Smooth muscle cell (in vitro differentiated cells): Measurements from ENCODE around the gene KRT15. TPM values are rescaled to one million over a fixed set of nuclear protein-coding genes. Genes with fewer than 3 reads are reported as not detected.

ENCODE experiments used
- DNase-seq: peaks from one replicate; lab custom pipeline; 2025; ENCODE audit not compliant: unreplicated experiment; lab: John Stamatoyannopoulos, UW
- H2AFZ ChIP-seq: fragments of 200-600 bp; sonication (generic); 2 replicates; pipeline ENCODE4 v1.6.0; 2016; ENCODE audit warnings: antibody characterized with exemption, low read depth, mild to moderate bottlenecking
- H3F3A ChIP-seq: fragments of 200-600 bp; sonication (generic); 2 replicates; pipeline ENCODE4 v1.6.0; 2017; ENCODE audit warnings: antibody characterized with exemption, low read depth
- H3K27ac ChIP-seq: fragments of 200-600 bp; sonication (generic); 2 replicates; pipeline ENCODE4 v1.5.1; 2016; ENCODE audit warnings: low read depth, mild to moderate bottlenecking
- H3K27me3 ChIP-seq: fragments of 200-600 bp; sonication (generic); 2 replicates; pipeline ENCODE4 v1.6.1; 2016; ENCODE audit warnings: low read depth, mild to moderate bottlenecking
- H3K36me3 ChIP-seq: fragments of 200-600 bp; sonication (generic); 2 replicates; pipeline ENCODE4 v1.5.1; 2016; ENCODE audit warnings: low read depth
- H3K4me1 ChIP-seq: fragments of 200-600 bp; sonication (generic); 2 replicates; pipeline ENCODE4 v1.5.1; 2016; ENCODE audit warnings: low read depth
- H3K4me2 ChIP-seq: fragments of 200-600 bp; sonication (generic); 2 replicates; pipeline ENCODE4 v1.6.0; 2016; ENCODE audit warnings: mild to moderate bottlenecking
- H3K4me3 ChIP-seq: fragments of 200-600 bp; sonication (generic); 2 replicates; pipeline ENCODE4 v1.5.1; 2016; ENCODE audit warnings: mild to moderate bottlenecking
- H3K79me2 ChIP-seq: fragments of 200-600 bp; sonication (generic); 2 replicates; pipeline ENCODE4 v1.6.0; 2016; ENCODE audit warnings: low read depth, mild to moderate bottlenecking
- H3K9ac ChIP-seq: fragments of 200-600 bp; sonication (generic); 2 replicates; pipeline ENCODE4 v1.6.0; 2016; ENCODE audit warnings: low read depth
- H3K9me3 ChIP-seq: fragments of 200-600 bp; sonication (generic); replicated peaks from 2 replicates; pipeline ENCODE4 v1.5.1; 2016; ENCODE audit warnings: low read depth
- H4K20me1 ChIP-seq: fragments of 200-600 bp; sonication (generic); 2 replicates; pipeline ENCODE4 v1.6.0; 2016; ENCODE audit warnings: low read depth
- WGBS: methylation state at CpG from one replicate; pipeline ENCODE4 v1.1.7; 2016; ENCODE audit warnings: low lambda C conversion rate; 5-methylcytosine and 5-hydroxymethylcytosine counted together
- polyA plus RNA-seq: library from polyadenylated mRNA; unstranded; fragments of >200 nt; fragmentation: Nextera tagmentation; extraction: Ambion mirVana; gene quantifications from 2 replicates; pipeline ENCODE4 v1.2.1, GENCODE V29; 2016
- total RNA-seq: library from RNA; depleted of rRNA; stranded (reverse); fragments of >200 nt; gene quantifications from 2 replicates; pipeline ENCODE4 v1.2.3, GENCODE V29; 2014
- TF ChIP-seq, protein P1 (sequence below): fragments of 200-600 bp; sonication (generic); IDR thresholded peaks from 2 replicates; pipeline ENCODE4 v1.5.1; 2017; ENCODE audit warnings: borderline replicate concordance, mild to moderate bottlenecking, antibody characterized with exemption; ENCODE audit not compliant: insufficient read depth, poor library complexity, severe bottlenecking

The KRT15 gene
- total and polyA plus RNA-seq, 2 experiments from 2014 or later, result 0.93 to 1.7 TPM

DNA sequence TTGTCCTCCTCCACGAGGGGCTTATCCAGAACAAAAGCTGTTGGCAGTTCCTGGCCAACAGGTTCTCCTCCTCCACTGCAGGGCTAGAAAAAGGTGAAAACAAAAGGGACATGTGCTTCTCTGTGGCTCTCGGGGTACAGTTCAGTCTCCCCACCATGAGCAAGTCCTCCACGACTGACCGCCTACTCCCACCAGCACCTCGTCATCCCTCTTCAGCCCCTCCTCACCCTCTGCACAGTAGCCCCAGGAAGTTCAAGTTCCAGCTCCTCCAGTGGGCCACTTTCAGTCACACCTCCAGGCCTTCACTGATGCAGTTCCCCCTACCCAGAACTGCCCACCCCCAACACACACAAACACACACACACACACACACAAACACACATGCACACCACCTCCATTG, 33.8 kb upstream of the KRT15 start:
- Histone ChIP-seq H3K36me3 (no peaks in the 10 kb centered on the region), H2AFZ (no peak overlapping the region), H3K27ac (no peak overlapping the region), H3K4me2 (no peak overlapping the region), H3K4me1 (peaks cover 12% of the 10 kb centered on the region), H3K9me3 (no peaks in the 10 kb centered on the region), H3K4me3 (no peak overlapping the region), H3F3A (peaks cover 20% of the 10 kb centered on the region), H3K27me3 (no peaks in the 10 kb centered on the region), H4K20me1 (no peaks in the 10 kb centered on the region), H3K79me2 (no peaks in the 10 kb centered on the region), H3K9ac (no peak overlapping the region)
- TF ChIP-seq, protein P1, sequence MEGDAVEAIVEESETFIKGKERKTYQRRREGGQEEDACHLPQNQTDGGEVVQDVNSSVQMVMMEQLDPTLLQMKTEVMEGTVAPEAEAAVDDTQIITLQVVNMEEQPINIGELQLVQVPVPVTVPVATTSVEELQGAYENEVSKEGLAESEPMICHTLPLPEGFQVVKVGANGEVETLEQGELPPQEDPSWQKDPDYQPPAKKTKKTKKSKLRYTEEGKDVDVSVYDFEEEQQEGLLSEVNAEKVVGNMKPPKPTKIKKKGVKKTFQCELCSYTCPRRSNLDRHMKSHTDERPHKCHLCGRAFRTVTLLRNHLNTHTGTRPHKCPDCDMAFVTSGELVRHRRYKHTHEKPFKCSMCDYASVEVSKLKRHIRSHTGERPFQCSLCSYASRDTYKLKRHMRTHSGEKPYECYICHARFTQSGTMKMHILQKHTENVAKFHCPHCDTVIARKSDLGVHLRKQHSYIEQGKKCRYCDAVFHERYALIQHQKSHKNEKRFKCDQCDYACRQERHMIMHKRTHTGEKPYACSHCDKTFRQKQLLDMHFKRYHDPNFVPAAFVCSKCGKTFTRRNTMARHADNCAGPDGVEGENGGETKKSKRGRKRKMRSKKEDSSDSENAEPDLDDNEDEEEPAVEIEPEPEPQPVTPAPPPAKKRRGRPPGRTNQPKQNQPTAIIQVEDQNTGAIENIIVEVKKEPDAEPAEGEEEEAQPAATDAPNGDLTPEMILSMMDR, result no peak
- 97% methylated on average over 5 of the region's 5 CpGs for WGBS
- no peak for DNase-seq

DNA sequence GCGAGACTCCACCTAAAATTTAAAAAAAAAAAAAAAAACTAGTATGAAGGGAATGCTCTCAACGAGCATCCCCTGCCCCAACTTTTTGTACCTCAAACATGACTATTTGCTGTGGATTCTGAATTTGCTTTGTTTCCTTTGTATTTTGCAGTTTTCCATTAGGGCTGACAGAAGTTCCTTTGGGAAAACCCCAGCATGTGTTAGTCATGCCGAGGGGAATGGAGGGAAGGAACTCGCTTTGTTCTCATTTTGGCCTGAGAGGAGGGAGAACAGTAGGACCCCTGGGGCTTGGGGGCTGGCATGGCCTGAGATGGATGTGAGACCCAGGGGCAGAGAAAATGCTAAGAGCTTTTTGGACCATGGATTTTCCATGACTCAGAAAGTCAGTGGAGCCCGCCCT, 32.7 kb upstream of the KRT15 start:
- H3K4me3 ChIP-seq, result no peak overlapping the region
- H4K20me1 ChIP-seq, result no peaks in the 10 kb centered on the region
- TF ChIP-seq, protein P1, result no peak
- H3F3A ChIP-seq, result peaks cover 24% of the 10 kb centered on the region
- no peak overlapping the region for H3K9ac ChIP-seq
- WGBS, result 59% methylated on average over 5 of the region's 5 CpGs
- H2AFZ ChIP-seq, result no peak overlapping the region
- H3K4me2 ChIP-seq, result no peak overlapping the region
- no peaks in the 10 kb centered on the region for H3K9me3 ChIP-seq
- H3K27me3 ChIP-seq, result no peaks in the 10 kb centered on the region
- no peaks in the 10 kb centered on the region for H3K36me3 ChIP-seq
- peaks cover 12% of the 10 kb centered on the region for H3K4me1 ChIP-seq
- H3K79me2 ChIP-seq, result no peaks in the 10 kb centered on the region
- H3K27ac ChIP-seq, result no peak overlapping the region
- DNase-seq, result no peak

DNA sequence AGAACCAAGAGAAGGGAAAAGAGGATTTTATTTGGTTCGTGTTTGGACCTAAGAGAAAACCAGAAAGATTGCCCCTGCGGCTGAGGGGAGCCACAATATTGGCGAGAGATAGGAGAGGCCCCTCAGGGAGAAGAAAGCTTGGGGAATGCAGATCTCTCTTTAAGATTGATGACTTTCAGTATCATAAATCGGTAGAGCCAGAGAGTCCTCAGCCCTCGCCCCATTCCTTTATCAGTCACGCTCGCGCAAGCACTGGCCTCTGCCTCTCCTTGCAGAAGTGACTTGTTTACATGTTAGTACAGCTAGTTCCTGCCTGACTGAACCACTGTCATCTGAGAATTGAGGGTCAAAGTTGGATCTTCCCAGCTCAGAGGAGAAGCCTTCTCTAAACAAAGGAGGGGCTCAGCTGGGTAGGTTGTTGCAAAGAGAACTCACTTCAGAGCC, 30.9 kb upstream of the KRT15 start:
- Histone ChIP-seq H3K9me3 (no peaks in the 10 kb centered on the region), H3K27me3 (no peaks in the 10 kb centered on the region), H3K27ac (peak overlapping the region; percentile 83), H3K36me3 (no peaks in the 10 kb centered on the region), H3F3A (peaks cover 24% of the 10 kb centered on the region), H3K4me2 (peak overlapping the region; percentile 20), H3K9ac (no peak overlapping the region), H2AFZ (peak overlapping the region; percentile 44), H3K4me3 (no peak overlapping the region), H3K79me2 (no peaks in the 10 kb centered on the region), H4K20me1 (no peaks in the 10 kb centered on the region), H3K4me1 (peaks cover 14% of the 10 kb centered on the region)
- 31% methylated on average over 8 of the region's 8 CpGs for WGBS
- DNase-seq, result no peak
- TF ChIP-seq, protein P1, result no peak

DNA sequence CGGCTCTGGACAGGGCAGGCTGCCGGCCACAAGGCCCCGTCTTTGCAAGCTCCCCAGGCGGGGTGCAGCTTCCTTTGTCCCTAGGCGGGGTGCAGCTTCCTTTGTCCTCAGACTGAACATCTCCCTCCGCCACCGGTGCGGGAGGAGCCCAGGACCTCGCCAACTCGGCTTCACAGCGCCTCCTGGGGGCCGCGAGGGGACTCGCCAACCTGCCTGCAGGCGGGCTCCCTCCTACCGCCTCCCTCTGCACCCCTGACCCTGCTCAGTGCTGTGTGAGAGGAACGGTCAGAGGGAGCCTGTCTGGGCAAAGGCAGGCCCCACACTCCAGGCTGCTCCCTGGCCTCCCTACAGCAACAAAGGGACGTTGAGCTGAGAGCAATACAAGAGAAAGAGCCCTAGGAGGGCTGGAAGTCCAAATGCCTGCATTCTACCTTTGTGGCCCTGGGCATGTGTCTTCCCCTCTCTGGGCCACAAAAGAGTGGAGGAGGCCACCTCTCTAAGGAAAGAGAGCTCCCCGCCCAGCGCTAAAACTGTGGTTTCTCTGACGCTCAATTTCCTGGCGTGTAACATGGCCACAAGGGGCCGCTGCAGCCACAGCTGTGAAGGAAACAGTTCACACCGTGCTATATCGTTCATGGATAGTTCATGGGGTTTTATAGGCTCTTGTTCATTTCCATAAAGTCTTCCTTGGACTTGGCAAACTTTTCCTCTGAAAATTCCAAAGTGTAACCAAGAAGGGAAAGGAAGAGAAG, 30.3 kb upstream of the KRT15 start:
- peak; percentile 73 for DNase-seq
- no peaks in the 10 kb centered on the region for H3K27me3 ChIP-seq
- H3K4me2 ChIP-seq, result peak overlapping the region; percentile 76
- peaks cover 24% of the 10 kb centered on the region for H3F3A ChIP-seq
- H3K4me1 ChIP-seq, result peaks cover 20% of the 10 kb centered on the region
- H4K20me1 ChIP-seq, result no peaks in the 10 kb centered on the region
- TF ChIP-seq, protein P1, result peak; percentile 79
- H3K9ac ChIP-seq, result peak overlapping the region; percentile 45
- peak overlapping the region; percentile 30 for H3K4me3 ChIP-seq
- no peaks in the 10 kb centered on the region for H3K9me3 ChIP-seq
- no peaks in the 10 kb centered on the region for H3K79me2 ChIP-seq
- H3K27ac ChIP-seq, result peak overlapping the region; percentile 83
- no peaks in the 10 kb centered on the region for H3K36me3 ChIP-seq
- WGBS, result 2% methylated on average over 25 of the region's 25 CpGs
- peak overlapping the region; percentile 54 for H2AFZ ChIP-seq
